Tibial nerve (tissue), 4 donors: ENCODE results near the gene FBLIM1. TPM values are rescaled to one million over a fixed set of nuclear protein-coding genes. Genes with fewer than 3 reads are reported as not detected.

Experiments used
- DNase-seq, 2 donors: peaks; one replicate each; pipeline ENCODE4 v3.0.0-alpha.2; 2019; ENCODE audit warnings: low spot score in 2 of 2
- H3K27ac ChIP-seq, 4 donors: fragments of 200-600 bp; sonication (generic) in 3 of 4; one replicate each; pipeline ENCODE4 v1.5.1; 2017 to 2019; ENCODE audit warnings: mild to moderate bottlenecking in 1 of 4
- H3K27me3 ChIP-seq, 2 donors: fragments of 200-600 bp; sonication (generic) in 1 of 2; one replicate each; pipeline versions ENCODE4 v1.5.1 to v1.6.0; 2017 to 2019
- H3K36me3 ChIP-seq, 3 donors: fragments of 200-600 bp; sonication (generic); one replicate each; pipeline ENCODE4 v1.5.1; 2018 to 2019
- H3K4me1 ChIP-seq, 4 donors: fragments of 200-600 bp; sonication (generic) in 3 of 4; one replicate each; pipeline ENCODE4 v1.5.1; 2017 to 2019
- H3K4me3 ChIP-seq, 4 donors: fragments of 200-600 bp; sonication (generic) in 3 of 4; one replicate each; pipeline ENCODE4 v1.5.1; 2017 to 2019; ENCODE audit warnings: mild to moderate bottlenecking in 1 of 4, moderate library complexity in 1 of 4
- H3K9me3 ChIP-seq, 4 donors: fragments of 200-600 bp; sonication (generic) in 3 of 4; one replicate each; pipeline ENCODE4 v1.5.1; 2017 to 2019
- EP300 ChIP-seq, 2 donors: sonication (generic); formaldehyde crosslinking; IDR thresholded peaks; one replicate each; pipeline ENCODE4 v1.6.1; 2017; ENCODE audit warnings: antibody characterized with exemption in 2 of 2, mild to moderate bottlenecking in 1 of 2
- POLR2A ChIP-seq, 2 donors: fragments of 450-650 bp; IDR thresholded peaks; one replicate each; pipeline ENCODE4 v1.6.1; 2017; ENCODE audit warnings: antibody characterized with exemption in 2 of 2, mild to moderate bottlenecking in 2 of 2, moderate library complexity in 2 of 2
- WGBS, 2 donors: methylation state at CpG; one replicate each; pipeline ENCODE4 v1.1.5; 2018; 5-methylcytosine and 5-hydroxymethylcytosine counted together
- total RNA-seq, 4 donors: library from RNA; depleted of rRNA; stranded (reverse); fragments of >200 nt; gene quantifications; one replicate each; pipeline ENCODE4 v1.1.0, GENCODE V29; 2016
- TF ChIP-seq, protein P1 (sequence below), 5 experiments: fragments of 200-600 bp in 3 of 5; fragments of 450-650 bp in 2 of 5; sonication (generic) in 3 of 5; IDR thresholded peaks; one replicate each; pipeline ENCODE4 v1.5.1; 2016 to 2019; ENCODE audit warnings: antibody characterized with exemption in 5 of 5, mild to moderate bottlenecking in 3 of 5, moderate library complexity in 2 of 5

Gene FBLIM1
- total RNA-seq, 4 donors from 2014 or later, result 33.3 to 46.5 (median 44.1) TPM

DNA sequence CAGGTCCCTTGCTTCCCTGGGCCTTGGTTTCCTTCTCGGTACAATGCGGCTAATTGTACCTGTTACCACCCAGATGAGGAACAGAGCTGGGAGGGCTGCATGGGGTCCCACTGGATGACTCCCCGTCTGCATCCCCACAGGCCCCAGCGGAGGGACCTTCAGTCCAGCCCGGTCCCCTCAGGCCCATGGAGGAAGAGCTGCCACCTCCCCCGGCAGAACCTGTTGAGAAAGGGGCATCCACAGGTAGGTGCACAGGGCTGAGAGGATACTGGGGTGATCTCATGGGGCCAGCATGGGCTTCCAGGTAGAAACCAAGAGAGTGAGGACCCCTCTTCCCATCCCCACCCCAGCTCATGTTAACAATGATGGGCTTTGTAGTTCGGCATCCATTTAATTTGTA, 9.8 kb downstream of the FBLIM1 start:
- Histone ChIP-seq H3K27me3 (no peaks in the 10 kb centered on the region), H3K4me3 (no peak overlapping the region), H3K27ac (no peak overlapping the region), H3K4me1 (no peaks in the 10 kb centered on the region), H3K9me3 (no peaks in the 10 kb centered on the region), H3K36me3 (peaks cover 0 to 13% (median 0%) of the 10 kb centered on the region in 3 donors)
- TF ChIP-seq POLR2A (IDR thresholded peaks at IDR 0.05) (no peak), EP300 (IDR thresholded peaks at IDR 0.05) (no peak)
- TF ChIP-seq, protein P1, sequence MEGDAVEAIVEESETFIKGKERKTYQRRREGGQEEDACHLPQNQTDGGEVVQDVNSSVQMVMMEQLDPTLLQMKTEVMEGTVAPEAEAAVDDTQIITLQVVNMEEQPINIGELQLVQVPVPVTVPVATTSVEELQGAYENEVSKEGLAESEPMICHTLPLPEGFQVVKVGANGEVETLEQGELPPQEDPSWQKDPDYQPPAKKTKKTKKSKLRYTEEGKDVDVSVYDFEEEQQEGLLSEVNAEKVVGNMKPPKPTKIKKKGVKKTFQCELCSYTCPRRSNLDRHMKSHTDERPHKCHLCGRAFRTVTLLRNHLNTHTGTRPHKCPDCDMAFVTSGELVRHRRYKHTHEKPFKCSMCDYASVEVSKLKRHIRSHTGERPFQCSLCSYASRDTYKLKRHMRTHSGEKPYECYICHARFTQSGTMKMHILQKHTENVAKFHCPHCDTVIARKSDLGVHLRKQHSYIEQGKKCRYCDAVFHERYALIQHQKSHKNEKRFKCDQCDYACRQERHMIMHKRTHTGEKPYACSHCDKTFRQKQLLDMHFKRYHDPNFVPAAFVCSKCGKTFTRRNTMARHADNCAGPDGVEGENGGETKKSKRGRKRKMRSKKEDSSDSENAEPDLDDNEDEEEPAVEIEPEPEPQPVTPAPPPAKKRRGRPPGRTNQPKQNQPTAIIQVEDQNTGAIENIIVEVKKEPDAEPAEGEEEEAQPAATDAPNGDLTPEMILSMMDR (IDR thresholded peaks at IDR 0.05), result no peak
- DNase-seq, result no peak
- WGBS, 2 donors, result 86 to 91% methylated on average over 7 of the region's 7 CpGs

- Histone ChIP-seq H3K27ac (no peak overlapping the region), H3K9me3 (no peaks in the 10 kb centered on the region), H3K36me3 (peaks cover 0 to 22% (median 0%) of the 10 kb centered on the region in 3 donors), H3K4me1 (no peaks in the 10 kb centered on the region), H3K27me3 (no peaks in the 10 kb centered on the region), H3K4me3 (no peak overlapping the region)
- TF ChIP-seq POLR2A (IDR thresholded peaks at IDR 0.05), result no peak
- TF ChIP-seq, protein P1 (IDR thresholded peaks at IDR 0.05), result no peak
- TF ChIP-seq EP300 (IDR thresholded peaks at IDR 0.05), result no peak
- 89 to 94% methylated on average over 13 to 14 of the region's 14 CpGs for WGBS, 2 donors
- no peak for DNase-seq
Observed at GRCh38 chr1:15770313-15770962, 11.8 kb downstream of the FBLIM1 start.

- Histone ChIP-seq H3K9me3 (no peaks in the 10 kb centered on the region), H3K36me3 (peaks cover 0 to 19% (median 0%) of the 10 kb centered on the region in 3 donors), H3K4me3 (no peak overlapping the region), H3K27me3 (no peaks in the 10 kb centered on the region), H3K27ac (no peak overlapping the region), H3K4me1 (no peaks in the 10 kb centered on the region)
- no peak for DNase-seq
- 64 to 75% methylated on average over 6 of the region's 6 CpGs for WGBS, 2 donors
- TF ChIP-seq POLR2A (IDR thresholded peaks at IDR 0.05) (no peak), EP300 (IDR thresholded peaks at IDR 0.05) (no peak)
- TF ChIP-seq, protein P1 (IDR thresholded peaks at IDR 0.05), result no peak
Observed at GRCh38 chr1:15771836-15772515, 13.4 kb downstream of the FBLIM1 start.

DNA sequence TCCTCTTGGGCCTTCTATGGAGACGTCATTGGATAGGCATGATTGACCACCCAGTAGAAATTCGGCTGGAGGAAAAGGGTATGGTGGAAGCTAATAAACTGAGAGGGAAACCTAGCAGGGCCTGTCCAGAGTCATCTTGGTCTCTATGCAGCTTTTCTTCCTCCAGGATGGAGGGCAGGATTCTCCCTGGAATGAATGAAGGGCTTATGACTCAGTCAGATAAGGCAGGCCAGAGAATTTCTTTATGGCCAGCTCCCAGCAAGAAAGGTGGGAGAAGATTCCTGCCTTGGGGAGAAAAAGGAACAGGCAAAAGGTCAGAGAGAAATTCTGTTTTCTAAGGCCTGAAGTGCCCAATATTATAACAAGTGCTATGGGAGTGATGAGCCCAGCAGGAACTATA, 17.1 kb downstream of the FBLIM1 start:
- DNase-seq, result no peak
- TF ChIP-seq POLR2A (IDR thresholded peaks at IDR 0.05) (no peak), EP300 (IDR thresholded peaks at IDR 0.05) (no peak)
- TF ChIP-seq, protein P1 (IDR thresholded peaks at IDR 0.05), result no peak
- H3K9me3 ChIP-seq, result no peaks in the 10 kb centered on the region
- 69 to 75% methylated on average over 2 of the region's 2 CpGs for WGBS, 2 donors
- no peak overlapping the region for H3K27ac ChIP-seq
- H3K27me3 ChIP-seq, result no peaks in the 10 kb centered on the region
- H3K4me1 ChIP-seq, result no peaks in the 10 kb centered on the region
- H3K36me3 ChIP-seq, result peaks cover 0 to 25% (median 0%) of the 10 kb centered on the region in 3 donors
- no peak overlapping the region for H3K4me3 ChIP-seq
